HEK293 (cell line): Measurements from ENCODE around the gene AIPL1.

ENCODE experiments used
- MEIS1 ChIP-seq: sonication (generic); formaldehyde crosslinking; IDR thresholded peaks from 2 replicates; pipeline ENCODE4 v1.8.1; 2022; ENCODE audit warnings: missing genetic modification reagents, mild to moderate bottlenecking, borderline replicate concordance
- ZNF140 ChIP-seq: fragments of 450-650 bp; formaldehyde crosslinking; IDR thresholded peaks from 2 replicates; pipeline ENCODE4 v1.5.1; 2016; ENCODE audit warnings: missing biosample characterization, missing genetic modification characterization
- ZNF174 ChIP-seq: fragments of 450-650 bp; formaldehyde crosslinking; IDR thresholded peaks from 2 replicates; pipeline ENCODE4 v1.5.0; 2017; ENCODE audit warnings: missing biosample characterization, mild to moderate bottlenecking, missing genetic modification characterization
- ZNF366 ChIP-seq: fragments of 450-650 bp; formaldehyde crosslinking; conservative IDR thresholded peaks from 2 replicates; pipeline ENCODE4 v1.5.1; 2016; ENCODE audit warnings: missing biosample characterization, missing genetic modification characterization
- ZNF514 ChIP-seq: fragments of 450-650 bp; formaldehyde crosslinking; IDR thresholded peaks from 2 replicates; pipeline ENCODE4 v1.5.1; 2016; ENCODE audit warnings: missing biosample characterization, missing genetic modification characterization
- ZNF776 ChIP-seq: fragments of 450-650 bp; formaldehyde crosslinking; IDR thresholded peaks from 2 replicates; pipeline ENCODE4 v1.5.0; 2017; ENCODE audit warnings: missing biosample characterization, missing genetic modification characterization, borderline replicate concordance
- ZNF777 ChIP-seq: fragments of 450-650 bp; formaldehyde crosslinking; IDR thresholded peaks from 2 replicates; pipeline ENCODE4 v1.5.1; 2017; ENCODE audit warnings: missing biosample characterization, missing genetic modification characterization, borderline replicate concordance
- TF ChIP-seq, protein P1 (sequence below): fragments of 450-650 bp; formaldehyde crosslinking; IDR thresholded peaks from 2 replicates; pipeline ENCODE4 v1.5.1; 2016; ENCODE audit warnings: missing biosample characterization, missing genetic modification characterization
- TF ChIP-seq, protein P2 (sequence below): fragments of 450-650 bp; formaldehyde crosslinking; IDR thresholded peaks from 2 replicates; pipeline ENCODE4 v1.5.1; 2016; ENCODE audit warnings: missing biosample characterization, missing genetic modification characterization
- TF ChIP-seq, protein P3 (sequence below): fragments of 450-650 bp; formaldehyde crosslinking; optimal IDR thresholded peaks from 2 replicates; pipeline ENCODE3; 2016; ENCODE audit warnings: missing biosample characterization, mild to moderate bottlenecking, missing genetic modification characterization

DNA sequence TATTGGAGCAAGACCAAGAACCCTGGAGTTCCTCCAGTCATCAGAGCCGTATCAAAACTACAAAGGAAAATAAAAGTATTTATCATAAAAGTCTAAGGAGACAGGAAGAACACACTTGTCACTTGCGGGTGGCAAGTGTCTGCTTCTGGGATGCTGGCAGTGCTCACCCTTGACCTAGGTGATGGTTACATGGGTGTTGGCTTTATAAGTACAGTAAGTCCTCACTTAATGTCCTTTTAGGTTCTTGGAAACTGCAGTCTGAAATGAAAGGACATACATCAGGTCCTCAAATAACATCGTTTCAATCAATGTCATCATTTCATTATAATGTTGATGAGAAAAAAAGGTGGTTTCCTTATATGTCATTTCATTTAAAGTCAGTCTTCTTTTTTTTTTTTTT, 3.0 kb upstream of the AIPL1 start:
- no peak for TF ChIP-seq ZNF174
- no peak for TF ChIP-seq ZNF777 (tag by site-specific recombination)
- no peak for TF ChIP-seq ZNF514 (tag by site-specific recombination)
- TF ChIP-seq, protein P1, sequence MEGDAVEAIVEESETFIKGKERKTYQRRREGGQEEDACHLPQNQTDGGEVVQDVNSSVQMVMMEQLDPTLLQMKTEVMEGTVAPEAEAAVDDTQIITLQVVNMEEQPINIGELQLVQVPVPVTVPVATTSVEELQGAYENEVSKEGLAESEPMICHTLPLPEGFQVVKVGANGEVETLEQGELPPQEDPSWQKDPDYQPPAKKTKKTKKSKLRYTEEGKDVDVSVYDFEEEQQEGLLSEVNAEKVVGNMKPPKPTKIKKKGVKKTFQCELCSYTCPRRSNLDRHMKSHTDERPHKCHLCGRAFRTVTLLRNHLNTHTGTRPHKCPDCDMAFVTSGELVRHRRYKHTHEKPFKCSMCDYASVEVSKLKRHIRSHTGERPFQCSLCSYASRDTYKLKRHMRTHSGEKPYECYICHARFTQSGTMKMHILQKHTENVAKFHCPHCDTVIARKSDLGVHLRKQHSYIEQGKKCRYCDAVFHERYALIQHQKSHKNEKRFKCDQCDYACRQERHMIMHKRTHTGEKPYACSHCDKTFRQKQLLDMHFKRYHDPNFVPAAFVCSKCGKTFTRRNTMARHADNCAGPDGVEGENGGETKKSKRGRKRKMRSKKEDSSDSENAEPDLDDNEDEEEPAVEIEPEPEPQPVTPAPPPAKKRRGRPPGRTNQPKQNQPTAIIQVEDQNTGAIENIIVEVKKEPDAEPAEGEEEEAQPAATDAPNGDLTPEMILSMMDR (tag by site-specific recombination): no peak
- TF ChIP-seq ZNF776 (tag by site-specific recombination): no peak
- TF ChIP-seq ZNF366 (tag by site-specific recombination): no peak
- no peak for TF ChIP-seq MEIS1 (CRISPR knock-in tag)
- TF ChIP-seq ZNF140 (tag by site-specific recombination): no peak
- TF ChIP-seq, protein P2, sequence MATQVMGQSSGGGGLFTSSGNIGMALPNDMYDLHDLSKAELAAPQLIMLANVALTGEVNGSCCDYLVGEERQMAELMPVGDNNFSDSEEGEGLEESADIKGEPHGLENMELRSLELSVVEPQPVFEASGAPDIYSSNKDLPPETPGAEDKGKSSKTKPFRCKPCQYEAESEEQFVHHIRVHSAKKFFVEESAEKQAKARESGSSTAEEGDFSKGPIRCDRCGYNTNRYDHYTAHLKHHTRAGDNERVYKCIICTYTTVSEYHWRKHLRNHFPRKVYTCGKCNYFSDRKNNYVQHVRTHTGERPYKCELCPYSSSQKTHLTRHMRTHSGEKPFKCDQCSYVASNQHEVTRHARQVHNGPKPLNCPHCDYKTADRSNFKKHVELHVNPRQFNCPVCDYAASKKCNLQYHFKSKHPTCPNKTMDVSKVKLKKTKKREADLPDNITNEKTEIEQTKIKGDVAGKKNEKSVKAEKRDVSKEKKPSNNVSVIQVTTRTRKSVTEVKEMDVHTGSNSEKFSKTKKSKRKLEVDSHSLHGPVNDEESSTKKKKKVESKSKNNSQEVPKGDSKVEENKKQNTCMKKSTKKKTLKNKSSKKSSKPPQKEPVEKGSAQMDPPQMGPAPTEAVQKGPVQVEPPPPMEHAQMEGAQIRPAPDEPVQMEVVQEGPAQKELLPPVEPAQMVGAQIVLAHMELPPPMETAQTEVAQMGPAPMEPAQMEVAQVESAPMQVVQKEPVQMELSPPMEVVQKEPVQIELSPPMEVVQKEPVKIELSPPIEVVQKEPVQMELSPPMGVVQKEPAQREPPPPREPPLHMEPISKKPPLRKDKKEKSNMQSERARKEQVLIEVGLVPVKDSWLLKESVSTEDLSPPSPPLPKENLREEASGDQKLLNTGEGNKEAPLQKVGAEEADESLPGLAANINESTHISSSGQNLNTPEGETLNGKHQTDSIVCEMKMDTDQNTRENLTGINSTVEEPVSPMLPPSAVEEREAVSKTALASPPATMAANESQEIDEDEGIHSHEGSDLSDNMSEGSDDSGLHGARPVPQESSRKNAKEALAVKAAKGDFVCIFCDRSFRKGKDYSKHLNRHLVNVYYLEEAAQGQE (tag by site-specific recombination): no peak
- TF ChIP-seq, protein P3, sequence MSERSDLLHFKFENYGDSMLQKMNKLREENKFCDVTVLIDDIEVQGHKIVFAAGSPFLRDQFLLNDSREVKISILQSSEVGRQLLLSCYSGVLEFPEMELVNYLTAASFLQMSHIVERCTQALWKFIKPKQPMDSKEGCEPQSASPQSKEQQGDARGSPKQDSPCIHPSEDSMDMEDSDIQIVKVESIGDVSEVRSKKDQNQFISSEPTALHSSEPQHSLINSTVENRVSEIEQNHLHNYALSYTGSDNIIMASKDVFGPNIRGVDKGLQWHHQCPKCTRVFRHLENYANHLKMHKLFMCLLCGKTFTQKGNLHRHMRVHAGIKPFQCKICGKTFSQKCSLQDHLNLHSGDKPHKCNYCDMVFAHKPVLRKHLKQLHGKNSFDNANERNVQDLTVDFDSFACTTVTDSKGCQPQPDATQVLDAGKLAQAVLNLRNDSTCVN (tag by site-specific recombination): no peak
